ENCODE results near the gene LRRC46. TPM values are rescaled to one million over a fixed set of nuclear protein-coding genes. Genes with fewer than 3 reads are reported as not detected.

The LRRC46 gene
- total RNA-seq, 4 donors from 2014 or later, result 0.44 to 3.2 (median 2.0) TPM; not detected in 1

DNA sequence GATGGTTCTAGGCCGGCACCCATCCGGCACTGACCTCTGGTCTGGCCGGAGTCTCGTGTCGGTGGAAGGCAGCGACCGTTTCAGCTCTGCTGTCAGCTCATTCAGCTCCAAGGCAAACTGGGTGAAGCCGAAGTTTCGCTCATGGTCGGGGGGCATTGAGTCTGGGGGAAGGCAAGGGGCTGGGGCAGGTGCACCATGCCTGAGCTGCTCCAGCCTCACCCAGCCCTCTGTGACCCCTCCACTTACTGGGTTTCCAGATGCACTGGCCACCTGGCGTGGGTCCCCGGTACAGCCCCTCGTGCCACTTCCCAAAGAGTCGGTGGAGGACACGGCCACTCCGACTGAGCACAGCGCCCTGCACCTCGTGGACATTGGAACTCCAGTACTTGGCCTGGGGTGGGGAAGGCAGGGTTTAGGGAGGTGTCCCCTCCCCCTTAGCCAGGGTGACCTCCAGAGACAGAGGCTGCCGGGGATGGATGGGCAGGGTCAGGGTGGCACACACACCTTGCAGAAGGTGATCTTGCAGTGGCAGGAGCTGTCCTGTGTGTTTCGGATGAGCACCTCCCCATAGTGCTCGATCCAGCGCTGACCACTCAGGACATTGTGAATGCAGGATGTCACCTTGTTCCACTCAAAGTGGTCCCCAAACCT, 22.5 kb upstream of the LRRC46 start:
- intact Hi-C loops (cut with DNase I), result loop anchor here (10.0 kb wide), 1 partner anchor 144 kb away; no protein-coding TSS in a partner anchor
- H3K9me3 ChIP-seq, result no peaks in the 10 kb centered on the region
- H3K4me1 ChIP-seq, result peaks cover 13 to 31% of the 10 kb centered on the region in 2 donors
- peaks cover 18 to 23% of the 10 kb centered on the region in 2 donors for H3K36me3 ChIP-seq
- H3K27me3 ChIP-seq, result no peaks in the 10 kb centered on the region
- peak overlapping the region in 1 of 3 donors; percentile 75 for H3K27ac ChIP-seq
- H3K4me3 ChIP-seq (replicated peaks in 1 of 3), result no peak overlapping the region
- no peak for TF ChIP-seq POLR2A (IDR thresholded peaks at IDR 0.05)
- TF ChIP-seq, protein P1, sequence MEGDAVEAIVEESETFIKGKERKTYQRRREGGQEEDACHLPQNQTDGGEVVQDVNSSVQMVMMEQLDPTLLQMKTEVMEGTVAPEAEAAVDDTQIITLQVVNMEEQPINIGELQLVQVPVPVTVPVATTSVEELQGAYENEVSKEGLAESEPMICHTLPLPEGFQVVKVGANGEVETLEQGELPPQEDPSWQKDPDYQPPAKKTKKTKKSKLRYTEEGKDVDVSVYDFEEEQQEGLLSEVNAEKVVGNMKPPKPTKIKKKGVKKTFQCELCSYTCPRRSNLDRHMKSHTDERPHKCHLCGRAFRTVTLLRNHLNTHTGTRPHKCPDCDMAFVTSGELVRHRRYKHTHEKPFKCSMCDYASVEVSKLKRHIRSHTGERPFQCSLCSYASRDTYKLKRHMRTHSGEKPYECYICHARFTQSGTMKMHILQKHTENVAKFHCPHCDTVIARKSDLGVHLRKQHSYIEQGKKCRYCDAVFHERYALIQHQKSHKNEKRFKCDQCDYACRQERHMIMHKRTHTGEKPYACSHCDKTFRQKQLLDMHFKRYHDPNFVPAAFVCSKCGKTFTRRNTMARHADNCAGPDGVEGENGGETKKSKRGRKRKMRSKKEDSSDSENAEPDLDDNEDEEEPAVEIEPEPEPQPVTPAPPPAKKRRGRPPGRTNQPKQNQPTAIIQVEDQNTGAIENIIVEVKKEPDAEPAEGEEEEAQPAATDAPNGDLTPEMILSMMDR (IDR thresholded peaks at IDR 0.05), result no peak
- 98 to 99% methylated on average over 10 to 13 of the region's 22 CpGs for WGBS, 2 donors
- DNase-seq, result no peak

DNA sequence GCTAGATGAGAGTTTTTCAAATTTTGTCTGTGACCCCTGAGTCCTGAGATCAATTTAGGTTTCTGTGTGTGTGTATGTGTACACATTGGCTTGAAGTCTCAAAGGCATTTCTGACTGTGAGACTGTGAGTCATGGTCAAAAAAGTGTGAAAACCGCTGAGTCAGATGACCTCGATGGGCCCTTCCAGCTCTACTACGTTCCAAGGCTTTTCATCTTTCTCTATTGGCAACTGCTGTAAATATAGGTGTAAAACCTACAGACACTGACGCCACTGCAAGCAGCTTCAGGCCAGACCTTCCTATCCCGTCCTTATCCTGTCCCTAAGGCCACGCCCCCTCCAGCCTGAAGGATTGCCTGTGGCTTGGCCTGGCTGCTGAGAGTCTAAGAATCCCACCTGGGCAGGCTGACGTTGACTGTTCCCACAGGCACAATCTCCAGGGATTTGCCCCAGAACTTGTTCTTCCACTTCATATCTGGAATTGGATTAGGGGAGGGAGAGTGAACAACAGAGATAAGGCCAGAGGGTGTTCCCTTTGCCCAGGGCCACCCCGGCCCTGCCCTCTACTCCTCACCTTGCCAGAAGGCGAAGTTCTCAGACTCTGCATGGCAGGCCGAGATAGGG, 21.2 kb upstream of the LRRC46 start:
- H3K27ac ChIP-seq, result peak overlapping the region; percentile 24 to 75 (median 30)
- no peak overlapping the region for H3K4me3 ChIP-seq (replicated peaks in 1 of 3)
- WGBS, 2 donors, result 57 to 65% methylated on average over 9 to 10 of the region's 10 CpGs
- H3K36me3 ChIP-seq, result peaks cover 28 to 30% of the 10 kb centered on the region in 2 donors
- DNase-seq, result peak; percentile 61 to 64
- peaks cover 13 to 31% of the 10 kb centered on the region in 2 donors for H3K4me1 ChIP-seq
- H3K27me3 ChIP-seq, result no peaks in the 10 kb centered on the region
- intact Hi-C loops (cut with DNase I), result no loop called here
- H3K9me3 ChIP-seq, result no peaks in the 10 kb centered on the region
- TF ChIP-seq POLR2A (IDR thresholded peaks at IDR 0.05), result peak in 1 of 2 donors; percentile 9
- TF ChIP-seq, protein P1 (IDR thresholded peaks at IDR 0.05), result no peak

DNA sequence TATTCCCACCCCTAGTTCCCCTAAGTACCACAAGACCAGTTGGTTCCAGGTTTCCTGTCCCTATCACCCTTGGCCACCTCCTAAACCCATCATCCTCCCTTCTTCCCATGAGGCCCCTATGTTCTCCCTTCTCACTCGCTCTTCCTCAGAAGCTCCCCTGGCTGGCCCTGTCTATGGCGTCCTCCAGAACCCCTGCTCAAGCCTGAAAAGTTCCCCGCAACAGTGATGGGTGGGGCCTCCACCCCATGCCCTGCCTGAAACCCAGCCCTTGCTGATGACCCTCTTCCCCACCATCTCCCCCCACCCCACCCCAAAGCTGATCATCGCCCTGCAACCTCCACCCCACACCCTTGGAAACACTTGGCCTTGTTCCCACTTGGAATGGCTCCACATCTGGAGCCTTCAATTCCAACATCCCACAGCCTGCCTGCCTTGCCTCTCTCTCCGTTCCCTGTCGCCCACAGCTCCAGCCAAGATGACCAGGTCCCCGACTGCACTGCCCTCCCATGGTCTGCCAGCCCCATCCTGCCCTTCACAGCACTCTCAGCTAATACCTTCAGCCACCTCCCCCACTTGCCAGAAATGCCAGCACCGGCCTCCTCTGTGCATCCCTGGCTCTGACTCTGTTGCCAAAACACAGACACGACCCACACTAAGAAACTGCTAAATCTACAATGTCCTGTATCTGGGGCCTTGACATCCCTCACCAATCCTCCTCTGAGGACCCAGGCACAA, 20.4 kb upstream of the LRRC46 start:
- DNase-seq, result peak; percentile 36 to 37
- Histone ChIP-seq H3K9me3 (no peaks in the 10 kb centered on the region), H3K27me3 (no peaks in the 10 kb centered on the region), H3K36me3 (peaks cover 30 to 37% of the 10 kb centered on the region in 2 donors), H3K27ac (peak overlapping the region; percentile 24 to 75 (median 30)), H3K4me1 (peaks cover 13 to 31% of the 10 kb centered on the region in 2 donors), H3K4me3 (replicated peaks in 1 of 3) (no peak overlapping the region)
- TF ChIP-seq POLR2A (IDR thresholded peaks at IDR 0.05), result no peak
- TF ChIP-seq, protein P1 (IDR thresholded peaks at IDR 0.05), result no peak
- WGBS, 2 donors, result 71 to 73% methylated on average over 9 of the region's 9 CpGs
- intact Hi-C loops (cut with DNase I), result no loop called here

GRCh38 chr17:47811709-47812108, 19.8 kb upstream of the LRRC46 start:
- TF ChIP-seq, protein P1 (IDR thresholded peaks at IDR 0.05), result no peak
- no peak for TF ChIP-seq POLR2A (IDR thresholded peaks at IDR 0.05)
- 60 to 61% methylated on average over 7 of the region's 7 CpGs for WGBS, 2 donors
- Histone ChIP-seq H3K4me3 (replicated peaks in 1 of 3) (no peak overlapping the region), H3K9me3 (no peaks in the 10 kb centered on the region), H3K36me3 (peaks cover 36 to 41% of the 10 kb centered on the region in 2 donors), H3K27me3 (no peaks in the 10 kb centered on the region), H3K4me1 (peaks cover 13 to 31% of the 10 kb centered on the region in 2 donors), H3K27ac (peak overlapping the region in 2 of 3 donors; percentile 52 to 86)
- DNase-seq, result no peak
- intact Hi-C loops (cut with DNase I), result no loop called here

All from thyroid gland (tissue), 4 donors.